ENCODE measurements around the gene FAR1.

GRCh38 chr11:13682212-13682611 is 13.7 kb downstream of the FAR1 start:
- no peak for TF ChIP-seq FOXK2 (IDR thresholded peaks at IDR 0.05)
- no peak for TF ChIP-seq FOXA1 (IDR thresholded peaks at IDR 0.05)
- no peak for TF ChIP-seq LEF1 (IDR thresholded peaks at IDR 0.05; ENCODE audit: borderline replicate concordance)
- no peak for TF ChIP-seq SP1 (IDR thresholded peaks at IDR 0.05)
- no peak for TF ChIP-seq SUZ12 (IDR thresholded peaks at IDR 0.05)
- no peak for TF ChIP-seq FOXM1 (IDR thresholded peaks at IDR 0.05; ENCODE audit: borderline replicate concordance)
- TF ChIP-seq TARDBP (IDR thresholded peaks at IDR 0.05), result no peak
- TF ChIP-seq BHLHE40 (IDR thresholded peaks at IDR 0.05; ENCODE audit: borderline replicate concordance), result no peak
- no peak for TF ChIP-seq L3MBTL2 (conservative IDR thresholded peaks at IDR 0.05)
- TF ChIP-seq HDGF (IDR thresholded peaks at IDR 0.05; ENCODE audit: borderline replicate concordance), result no peak

Data from HEK293T (cell line).